ENCODE results near the gene CYREN. TPM values are rescaled to one million over a fixed set of nuclear protein-coding genes. Genes with fewer than 3 reads are reported as not detected.

The CYREN gene
- total and polyA plus RNA-seq, 2 donors (not counting 1 experiment from before 2014, with no cell fraction given) = 24.4 to 34.5 TPM

DNA sequence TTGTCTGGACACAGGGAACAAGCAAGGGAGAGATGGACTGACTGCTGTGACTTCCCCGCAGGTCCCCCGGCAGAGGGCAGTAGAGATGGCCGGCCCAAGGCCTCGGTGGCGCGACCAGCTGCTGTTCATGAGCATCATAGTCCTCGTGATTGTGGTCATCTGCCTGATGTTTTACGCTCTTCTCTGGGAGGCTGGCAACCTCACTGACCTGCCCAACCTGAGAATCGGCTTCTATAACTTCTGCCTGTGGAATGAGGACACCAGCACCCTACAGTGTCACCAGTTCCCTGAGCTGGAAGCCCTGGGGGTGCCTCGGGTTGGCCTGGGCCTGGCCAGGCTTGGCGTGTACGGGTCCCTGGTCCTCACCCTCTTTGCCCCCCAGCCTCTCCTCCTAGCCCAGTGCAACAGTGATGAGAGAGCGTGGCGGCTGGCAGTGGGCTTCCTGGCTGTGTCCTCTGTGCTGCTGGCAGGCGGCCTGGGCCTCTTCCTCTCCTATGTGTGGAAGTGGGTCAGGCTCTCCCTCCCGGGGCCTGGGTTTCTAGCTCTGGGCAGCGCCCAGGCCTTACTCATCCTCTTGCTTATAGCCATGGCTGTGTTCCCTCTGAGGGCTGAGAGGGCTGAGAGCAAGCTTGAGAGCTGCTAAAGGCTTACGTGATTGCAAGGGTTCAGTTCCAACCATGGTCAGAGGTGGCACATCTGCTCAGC, 6.0 kb downstream of the CYREN start:
- H3K27me3 ChIP-seq (ENCODE audit: control insufficient read depth, insufficient read depth, low read length) = no peaks in the 10 kb centered on the region
- peaks cover 33% of the 10 kb centered on the region for H3K36me3 ChIP-seq (ENCODE audit: control insufficient read depth, insufficient read depth, low read length)
- H4K20me1 ChIP-seq (ENCODE audit: control insufficient read depth, extremely low read depth, insufficient read depth, low read length) = no peaks in the 10 kb centered on the region
- H3K4me1 ChIP-seq (ENCODE audit: control insufficient read depth, extremely low read depth, insufficient read depth, low read length) = peaks cover 19% of the 10 kb centered on the region
- H3K27ac ChIP-seq (ENCODE audit: insufficient read depth, low read length) = no peak overlapping the region
- peaks cover 23% of the 10 kb centered on the region for H3K79me2 ChIP-seq (ENCODE audit: control insufficient read depth, insufficient read depth, low read length)
- no peak overlapping the region for H3K4me2 ChIP-seq (ENCODE audit: extremely low read depth, insufficient read depth, low read length)
- no peak for DNase-seq (ENCODE audit: low read depth in 2 of 2)
- H3K9ac ChIP-seq (ENCODE audit: insufficient read depth, low read length) = no peak overlapping the region
- no peak overlapping the region for H3K4me3 ChIP-seq (replicated peaks in 1 of 4; ENCODE audit: control extremely low read depth in 1 of 4, insufficient read depth in 1 of 4, low read depth in 3 of 4, low read length in 4 of 4)
- no peak for TF ChIP-seq EZH2 (IDR thresholded peaks at IDR 0.05; ENCODE audit: low read length, missing control alignments)
- TF ChIP-seq CTCF (conservative IDR thresholded peaks at IDR 0.05 in 1 of 2, IDR thresholded peaks at IDR 0.05 in 1 of 2; ENCODE audit: low read depth in 1 of 2, low read length in 2 of 2) = no peak
- no peak overlapping the region for H2AFZ ChIP-seq (ENCODE audit: low read length)
- no peaks in the 10 kb centered on the region for H3K9me3 ChIP-seq (ENCODE audit: control insufficient read depth, insufficient read depth, low read depth, low read length)

- Histone ChIP-seq H3K4me3 (replicated peaks in 1 of 4; ENCODE audit: control extremely low read depth in 1 of 4, insufficient read depth in 1 of 4, low read depth in 3 of 4, low read length in 4 of 4) (no peak overlapping the region), H3K4me1 (ENCODE audit: control insufficient read depth, extremely low read depth, insufficient read depth, low read length) (peaks cover 15% of the 10 kb centered on the region), H3K9ac (ENCODE audit: insufficient read depth, low read length) (no peak overlapping the region), H2AFZ (ENCODE audit: low read length) (no peak overlapping the region), H3K79me2 (ENCODE audit: control insufficient read depth, insufficient read depth, low read length) (peaks cover 4% of the 10 kb centered on the region), H4K20me1 (ENCODE audit: control insufficient read depth, extremely low read depth, insufficient read depth, low read length) (no peaks in the 10 kb centered on the region), H3K27ac (ENCODE audit: insufficient read depth, low read length) (no peak overlapping the region), H3K27me3 (ENCODE audit: control insufficient read depth, insufficient read depth, low read length) (no peaks in the 10 kb centered on the region), H3K36me3 (ENCODE audit: control insufficient read depth, insufficient read depth, low read length) (peaks cover 22% of the 10 kb centered on the region), H3K4me2 (ENCODE audit: extremely low read depth, insufficient read depth, low read length) (no peak overlapping the region), H3K9me3 (ENCODE audit: control insufficient read depth, insufficient read depth, low read depth, low read length) (no peaks in the 10 kb centered on the region)
- TF ChIP-seq CTCF (conservative IDR thresholded peaks at IDR 0.05 in 1 of 2, IDR thresholded peaks at IDR 0.05 in 1 of 2; ENCODE audit: low read depth in 1 of 2, low read length in 2 of 2) = no peak
- no peak for TF ChIP-seq EZH2 (IDR thresholded peaks at IDR 0.05; ENCODE audit: low read length, missing control alignments)
- DNase-seq (ENCODE audit: low read depth in 2 of 2) = no peak
These were observed 8.0 kb downstream of the CYREN start for GRCh38 chr7:135162382-135163001.

- Histone ChIP-seq H3K27ac (ENCODE audit: insufficient read depth, low read length) (no peak overlapping the region), H4K20me1 (ENCODE audit: control insufficient read depth, extremely low read depth, insufficient read depth, low read length) (no peaks in the 10 kb centered on the region), H3K4me1 (ENCODE audit: control insufficient read depth, extremely low read depth, insufficient read depth, low read length) (peaks cover 15% of the 10 kb centered on the region), H3K4me3 (replicated peaks in 1 of 4; ENCODE audit: control extremely low read depth in 1 of 4, insufficient read depth in 1 of 4, low read depth in 3 of 4, low read length in 4 of 4) (no peak overlapping the region), H3K79me2 (ENCODE audit: control insufficient read depth, insufficient read depth, low read length) (no peaks in the 10 kb centered on the region), H2AFZ (ENCODE audit: low read length) (no peak overlapping the region), H3K9me3 (ENCODE audit: control insufficient read depth, insufficient read depth, low read depth, low read length) (no peaks in the 10 kb centered on the region), H3K4me2 (ENCODE audit: extremely low read depth, insufficient read depth, low read length) (no peak overlapping the region), H3K9ac (ENCODE audit: insufficient read depth, low read length) (no peak overlapping the region), H3K36me3 (ENCODE audit: control insufficient read depth, insufficient read depth, low read length) (peaks cover 14% of the 10 kb centered on the region), H3K27me3 (ENCODE audit: control insufficient read depth, insufficient read depth, low read length) (no peaks in the 10 kb centered on the region)
- no peak for DNase-seq (ENCODE audit: low read depth in 2 of 2)
- TF ChIP-seq CTCF (conservative IDR thresholded peaks at IDR 0.05 in 1 of 2, IDR thresholded peaks at IDR 0.05 in 1 of 2; ENCODE audit: low read depth in 1 of 2, low read length in 2 of 2) (no peak), EZH2 (IDR thresholded peaks at IDR 0.05; ENCODE audit: low read length, missing control alignments) (no peak)
These were observed 8.8 kb downstream of the CYREN start for GRCh38 chr7:135161669-135162068.
